Panc1 (cell line): Measurements from ENCODE around the gene WNT3A. TPM values are rescaled to one million over a fixed set of nuclear protein-coding genes. Genes with fewer than 3 reads are reported as not detected.

Experiments
- ATAC-seq: fragments of 200-7000 bp; cut with Tn5 transposase; 2 replicates; pipeline ENCODE4 v1.9.1; 2020; ENCODE audit warnings: mild to moderate bottlenecking, moderate library complexity
- BruUV-seq: library from RNA; stranded (reverse); fragments of 400-500 nt; replicated peaks from 2 replicates; lab custom pipeline; 2021; lab: Mats Ljungman, UMichigan
- CTCF ChIA-PET: fragments of 300-600 bp; sonication (Branson Sonifier 250); formaldehyde crosslinking; loops from one replicate; lab custom pipeline; 2022; ENCODE audit warnings: antibody characterized with exemption; lab: Charles Lee
- POLR2A ChIA-PET: fragments of 300-600 bp; sonication (Branson Sonifier 250); formaldehyde crosslinking; loops from one replicate; lab custom pipeline; 2022; ENCODE audit warnings: antibody characterized with exemption; lab: Charles Lee
- DNase-seq: peaks from one replicate; pipeline ENCODE4 v3.0.0-alpha.2; 2010; ENCODE audit warnings: low read depth, low spot score
- H3K27ac ChIP-seq: 2 replicates; pipeline ENCODE4 v1.5.1; 2011; ENCODE audit warnings: mild to moderate bottlenecking, low read length, inconsistent platforms
- H3K27me3 ChIP-seq: fragments of 200-500 bp; sonication (Bioruptor generic); 2 replicates; pipeline ENCODE4 v1.6.0; 2014; ENCODE audit warnings: low read length, inconsistent platforms; ENCODE audit not compliant: control insufficient read depth, insufficient read depth
- H3K36me3 ChIP-seq: fragments of 200-500 bp; sonication (Bioruptor generic); 2 replicates; pipeline ENCODE4 v1.5.1; 2014; ENCODE audit warnings: inconsistent platforms, mild to moderate bottlenecking, low read length, moderate library complexity; ENCODE audit not compliant: control insufficient read depth, insufficient read depth
- H3K4me1 ChIP-seq: 2 replicates; pipeline ENCODE4 v1.5.1; 2011; ENCODE audit warnings: inconsistent platforms, mild to moderate bottlenecking, low read length, moderate library complexity; ENCODE audit not compliant: control insufficient read depth, insufficient read depth
- H3K4me3 ChIP-seq, 2 experiments: 2 replicates each; pipeline ENCODE4 v1.5.1; 2011 to 2012; ENCODE audit warnings: low read depth in 2 of 2, low read length in 2 of 2, mild to moderate bottlenecking in 2 of 2, inconsistent platforms in 1 of 2, moderate library complexity in 1 of 2
- H3K9me3 ChIP-seq: fragments of 200-500 bp; sonication (Bioruptor generic); 2 replicates; pipeline ENCODE4 v1.5.1; 2014; ENCODE audit warnings: low read depth, mild to moderate bottlenecking, inconsistent platforms, low read length, moderate library complexity; ENCODE audit not compliant: control insufficient read depth, insufficient read depth
- POLR2AphosphoS5 ChIP-seq: IDR thresholded peaks from 2 replicates; pipeline ENCODE4 v1.6.1; 2012; ENCODE audit warnings: mild to moderate bottlenecking, low read depth, low read length, moderate library complexity
- SIN3A ChIP-seq: IDR thresholded peaks from 2 replicates; pipeline ENCODE4 v1.6.1; 2012; ENCODE audit warnings: low read depth, mild to moderate bottlenecking, low read length, moderate library complexity, borderline replicate concordance; ENCODE audit not compliant: insufficient read depth
- TCF7L2 ChIP-seq: IDR thresholded peaks from 2 replicates; pipeline ENCODE4 v1.6.1; 2011; ENCODE audit warnings: mild to moderate bottlenecking, low read depth, low read length, inconsistent platforms
- in situ Hi-C: cut with HindIII; loops from 2 replicates; pipeline ENCODE4 v1.10.0; 2016; ENCODE audit warnings: low sequenced_read_pairs, low pct_unique_long_range_greater_than_20kb
- intact Hi-C: fragments of 100-400 bp; cut with micrococcal nuclease; formaldehyde crosslinking; loops from one replicate; pipeline ENCODE4 v1.10.0; 2022; ENCODE audit not compliant: unreplicated experiment
- total RNA-seq: library from RNA; stranded (reverse); gene quantifications from one replicate; pipeline ENCODE4 v1.2.1, GENCODE V29; 2021; ENCODE audit not compliant: unreplicated experiment
- TF ChIP-seq, protein P1 (sequence below), 2 experiments: IDR thresholded peaks; 2 replicates each; pipeline ENCODE4 v1.6.1; 2011 to 2012; ENCODE audit warnings: low read depth in 2 of 2, control low read depth in 1 of 2, low read length in 1 of 2, mild to moderate bottlenecking in 1 of 2, moderate library complexity in 1 of 2; ENCODE audit not compliant: insufficient read depth in 1 of 2
- TF ChIP-seq, protein P2 (sequence below): fragments of 450-650 bp; IDR thresholded peaks from 2 replicates; pipeline ENCODE4 v1.5.1; 2017; ENCODE audit warnings: mild to moderate bottlenecking

Gene WNT3A
- total RNA-seq, 1 experiment from 2014 or later: not detected

- in situ Hi-C loops: no loop called here
- BruUV-seq: no TSS peak
- DNase-seq (no peak), ATAC-seq (no peak)
- intact Hi-C loops: no loop called here
- Histone ChIP-seq H3K36me3 (no peaks in the 10 kb centered on the region), H3K27ac (no peak overlapping the region), H3K4me1 (no peaks in the 10 kb centered on the region), H3K9me3 (no peaks in the 10 kb centered on the region), H3K4me3 (no peak overlapping the region), H3K27me3 (no peaks in the 10 kb centered on the region; the same call in 1 of the 2 replicates)
- ChIA-PET POLR2A (no interaction called here), CTCF (no interaction called here)
- TF ChIP-seq, protein P1, sequence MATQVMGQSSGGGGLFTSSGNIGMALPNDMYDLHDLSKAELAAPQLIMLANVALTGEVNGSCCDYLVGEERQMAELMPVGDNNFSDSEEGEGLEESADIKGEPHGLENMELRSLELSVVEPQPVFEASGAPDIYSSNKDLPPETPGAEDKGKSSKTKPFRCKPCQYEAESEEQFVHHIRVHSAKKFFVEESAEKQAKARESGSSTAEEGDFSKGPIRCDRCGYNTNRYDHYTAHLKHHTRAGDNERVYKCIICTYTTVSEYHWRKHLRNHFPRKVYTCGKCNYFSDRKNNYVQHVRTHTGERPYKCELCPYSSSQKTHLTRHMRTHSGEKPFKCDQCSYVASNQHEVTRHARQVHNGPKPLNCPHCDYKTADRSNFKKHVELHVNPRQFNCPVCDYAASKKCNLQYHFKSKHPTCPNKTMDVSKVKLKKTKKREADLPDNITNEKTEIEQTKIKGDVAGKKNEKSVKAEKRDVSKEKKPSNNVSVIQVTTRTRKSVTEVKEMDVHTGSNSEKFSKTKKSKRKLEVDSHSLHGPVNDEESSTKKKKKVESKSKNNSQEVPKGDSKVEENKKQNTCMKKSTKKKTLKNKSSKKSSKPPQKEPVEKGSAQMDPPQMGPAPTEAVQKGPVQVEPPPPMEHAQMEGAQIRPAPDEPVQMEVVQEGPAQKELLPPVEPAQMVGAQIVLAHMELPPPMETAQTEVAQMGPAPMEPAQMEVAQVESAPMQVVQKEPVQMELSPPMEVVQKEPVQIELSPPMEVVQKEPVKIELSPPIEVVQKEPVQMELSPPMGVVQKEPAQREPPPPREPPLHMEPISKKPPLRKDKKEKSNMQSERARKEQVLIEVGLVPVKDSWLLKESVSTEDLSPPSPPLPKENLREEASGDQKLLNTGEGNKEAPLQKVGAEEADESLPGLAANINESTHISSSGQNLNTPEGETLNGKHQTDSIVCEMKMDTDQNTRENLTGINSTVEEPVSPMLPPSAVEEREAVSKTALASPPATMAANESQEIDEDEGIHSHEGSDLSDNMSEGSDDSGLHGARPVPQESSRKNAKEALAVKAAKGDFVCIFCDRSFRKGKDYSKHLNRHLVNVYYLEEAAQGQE (IDR thresholded peaks at IDR 0.05; ENCODE audit: insufficient read depth in 1 of 2, low read depth in 2 of 2, low read length in 1 of 2): no peak
- TF ChIP-seq SIN3A (no peak), POLR2AphosphoS5 (no peak), TCF7L2 (no peak)
- TF ChIP-seq, protein P2, sequence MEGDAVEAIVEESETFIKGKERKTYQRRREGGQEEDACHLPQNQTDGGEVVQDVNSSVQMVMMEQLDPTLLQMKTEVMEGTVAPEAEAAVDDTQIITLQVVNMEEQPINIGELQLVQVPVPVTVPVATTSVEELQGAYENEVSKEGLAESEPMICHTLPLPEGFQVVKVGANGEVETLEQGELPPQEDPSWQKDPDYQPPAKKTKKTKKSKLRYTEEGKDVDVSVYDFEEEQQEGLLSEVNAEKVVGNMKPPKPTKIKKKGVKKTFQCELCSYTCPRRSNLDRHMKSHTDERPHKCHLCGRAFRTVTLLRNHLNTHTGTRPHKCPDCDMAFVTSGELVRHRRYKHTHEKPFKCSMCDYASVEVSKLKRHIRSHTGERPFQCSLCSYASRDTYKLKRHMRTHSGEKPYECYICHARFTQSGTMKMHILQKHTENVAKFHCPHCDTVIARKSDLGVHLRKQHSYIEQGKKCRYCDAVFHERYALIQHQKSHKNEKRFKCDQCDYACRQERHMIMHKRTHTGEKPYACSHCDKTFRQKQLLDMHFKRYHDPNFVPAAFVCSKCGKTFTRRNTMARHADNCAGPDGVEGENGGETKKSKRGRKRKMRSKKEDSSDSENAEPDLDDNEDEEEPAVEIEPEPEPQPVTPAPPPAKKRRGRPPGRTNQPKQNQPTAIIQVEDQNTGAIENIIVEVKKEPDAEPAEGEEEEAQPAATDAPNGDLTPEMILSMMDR: no peak
Observed at GRCh38 chr1:228022571-228023293, 15.9 kb downstream of the WNT3A start.

DNA sequence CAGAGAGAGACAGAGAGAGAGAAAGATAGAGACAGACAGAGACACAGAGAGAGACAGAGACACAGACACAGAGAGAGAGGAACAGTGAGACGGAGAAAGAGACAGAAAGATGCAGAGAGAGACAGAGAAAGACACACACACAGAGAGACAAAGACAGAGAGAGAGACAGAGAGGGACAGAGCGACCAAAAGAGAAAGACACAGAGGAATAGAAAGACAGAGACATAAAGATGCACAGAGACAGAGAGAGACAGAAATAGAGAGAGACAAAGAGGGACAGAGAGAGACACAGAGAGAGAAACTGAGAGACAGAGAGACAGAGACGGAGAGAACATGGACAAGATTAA lies 16.5 kb downstream of the WNT3A start:
- CTCF ChIA-PET: no interaction called here
- H3K4me3 ChIP-seq: no peak overlapping the region
- POLR2A ChIA-PET: no interaction called here
- H3K36me3 ChIP-seq: no peaks in the 10 kb centered on the region
- intact Hi-C loops (no loop called here), in situ Hi-C loops (no loop called here)
- DNase-seq: no peak
- H3K27ac ChIP-seq: no peak overlapping the region
- ATAC-seq: no peak
- no TSS peak for BruUV-seq
- H3K9me3 ChIP-seq: no peaks in the 10 kb centered on the region
- H3K4me1 ChIP-seq: no peaks in the 10 kb centered on the region
- H3K27me3 ChIP-seq: no peaks in the 10 kb centered on the region; the same call in 1 of the 2 replicates
- TF ChIP-seq POLR2AphosphoS5 (no peak), TCF7L2 (no peak)
- TF ChIP-seq, protein P1 (IDR thresholded peaks at IDR 0.05; ENCODE audit: insufficient read depth in 1 of 2, low read depth in 2 of 2, low read length in 1 of 2): no peak
- TF ChIP-seq, protein P2: no peak
